Subcutaneous adipose tissue (tissue), 4 donors: ENCODE data around the gene ZNF91. TPM values are rescaled to one million over a fixed set of nuclear protein-coding genes. Genes with fewer than 3 reads are reported as not detected.

Source experiments
- small RNA-seq: library from RNA; depleted of rRNA; stranded (forward); fragments of <200 nt; gene quantifications from one replicate; pipeline ENCODE3, GENCODE V24; 2016
- total RNA-seq, 4 donors: library from RNA; depleted of rRNA; stranded (reverse); fragments of >200 nt; gene quantifications; one replicate each; pipeline ENCODE4 v1.1.0, GENCODE V29; 2016

ZNF91 gene
- total RNA-seq, 4 donors from 2014 or later: 75.3 to 158 (median 108) TPM

Small RNAs within 50 kb of the gene (small RNA-seq; reads per million reads assigned to genes)
- gene VN1R91P: not detected

Other genes starting within 250 kb of the ZNF91 start
- gene ZNF724, start 145.1 kb downstream of the ZNF91 start, total RNA-seq: 1 to 10 TPM; 2.6 to 4.1 (median 3.8) TPM